Activated gamma-delta T cell treated with Interleukin-2 at 50 U/mL for 16 hours (primary cell): ENCODE data around the gene NPW.
A peak's percentile ranks its signal among the peaks of the same experiment; 100 is the strongest.

Experiments
- DNase-seq: peaks from one replicate; pipeline ENCODE4 v3.0.0-alpha.2; 2020

Gene NPW

DNA sequence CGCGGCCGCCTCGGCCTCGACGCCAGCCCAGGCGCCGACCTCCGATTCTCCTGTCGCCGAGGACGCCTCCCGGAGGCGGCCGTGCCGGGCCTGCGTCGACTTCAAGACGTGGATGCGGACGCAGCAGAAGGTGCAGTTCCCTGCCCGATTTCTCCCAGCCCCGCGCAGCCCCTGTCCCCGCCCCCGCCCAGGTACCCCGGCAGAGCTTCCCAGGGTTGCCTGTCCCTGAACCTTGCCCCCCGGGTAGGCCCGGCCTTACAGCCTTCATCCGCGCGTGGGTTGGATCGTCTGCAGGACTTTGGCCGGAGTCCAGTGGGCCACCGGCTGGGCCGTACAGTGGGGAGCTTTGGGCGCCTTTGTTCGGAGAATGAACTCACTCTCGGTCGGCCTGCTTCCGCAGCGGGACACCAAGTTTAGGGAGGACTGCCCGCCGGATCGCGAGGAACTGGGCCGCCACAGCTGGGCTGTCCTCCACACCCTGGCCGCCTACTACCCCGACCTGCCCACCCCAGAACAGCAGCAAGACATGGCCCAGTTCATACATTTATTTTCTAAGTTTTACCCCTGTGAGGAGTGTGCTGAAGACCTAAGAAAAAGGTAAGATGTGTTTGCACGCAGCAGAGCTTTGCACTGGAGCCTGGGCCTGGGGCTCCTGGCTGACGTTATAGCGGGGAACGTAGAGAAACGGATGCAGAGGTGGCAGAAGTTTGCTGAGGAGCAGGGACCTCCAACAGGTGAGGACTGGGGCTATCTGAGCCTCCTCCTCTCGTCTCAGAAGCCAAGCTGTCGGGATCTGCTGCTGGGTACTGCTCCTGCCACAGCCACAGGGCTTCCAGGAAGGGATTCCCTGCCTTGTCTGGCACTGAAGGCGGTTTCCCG, 35.0 kb upstream of the NPW start:
- no peak for DNase-seq

DNA sequence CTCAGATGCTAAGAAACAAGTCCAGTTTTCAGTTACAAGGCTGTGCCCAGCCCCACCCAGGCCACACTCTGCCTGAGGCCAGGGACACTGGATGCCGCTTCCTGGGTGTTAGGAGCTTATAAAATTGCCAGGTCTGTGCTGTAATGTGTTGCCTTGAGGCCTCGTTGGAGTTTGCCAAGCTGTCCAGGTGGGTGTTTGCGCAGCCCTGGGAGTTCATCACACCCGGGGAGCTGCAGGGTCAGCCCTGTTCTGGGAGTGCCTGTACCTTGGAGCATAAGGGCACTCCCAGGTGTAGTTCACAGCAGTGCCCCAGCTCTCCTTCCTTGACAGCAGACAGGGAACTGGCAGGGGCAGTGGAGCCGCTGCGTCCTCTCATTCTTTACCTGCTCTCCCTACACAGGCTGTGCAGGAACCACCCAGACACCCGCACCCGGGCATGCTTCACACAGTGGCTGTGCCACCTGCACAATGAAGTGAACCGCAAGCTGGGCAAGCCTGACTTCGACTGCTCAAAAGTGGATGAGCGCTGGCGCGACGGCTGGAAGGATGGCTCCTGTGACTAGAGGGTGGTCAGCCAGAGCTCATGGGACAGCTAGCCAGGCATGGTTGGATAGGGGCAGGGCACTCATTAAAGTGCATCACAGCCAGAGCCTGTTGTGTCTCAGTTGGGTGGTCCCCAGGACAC, 34.0 kb upstream of the NPW start:
- no peak for DNase-seq

DNA sequence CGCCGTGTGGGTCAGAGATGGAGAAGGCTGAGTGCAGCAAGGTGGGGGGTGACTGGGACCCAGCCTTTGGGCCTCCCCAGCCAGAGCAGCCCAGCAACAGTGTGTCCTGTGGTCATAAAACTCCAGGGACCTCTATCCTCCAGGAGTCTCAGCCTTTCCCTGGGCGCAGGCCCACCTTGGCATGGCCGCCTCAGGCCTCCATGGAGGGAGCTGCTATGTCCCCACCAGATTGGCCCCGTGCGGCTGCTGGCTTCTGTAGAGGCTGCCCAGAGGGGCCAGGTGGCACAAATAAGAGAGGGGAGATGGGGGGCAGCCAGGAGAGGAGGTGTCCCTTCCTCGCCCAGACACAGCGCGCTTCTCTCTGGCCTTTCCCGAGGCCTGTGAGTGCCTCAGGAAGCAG, 32.4 kb upstream of the NPW start:
- no peak for DNase-seq

DNA sequence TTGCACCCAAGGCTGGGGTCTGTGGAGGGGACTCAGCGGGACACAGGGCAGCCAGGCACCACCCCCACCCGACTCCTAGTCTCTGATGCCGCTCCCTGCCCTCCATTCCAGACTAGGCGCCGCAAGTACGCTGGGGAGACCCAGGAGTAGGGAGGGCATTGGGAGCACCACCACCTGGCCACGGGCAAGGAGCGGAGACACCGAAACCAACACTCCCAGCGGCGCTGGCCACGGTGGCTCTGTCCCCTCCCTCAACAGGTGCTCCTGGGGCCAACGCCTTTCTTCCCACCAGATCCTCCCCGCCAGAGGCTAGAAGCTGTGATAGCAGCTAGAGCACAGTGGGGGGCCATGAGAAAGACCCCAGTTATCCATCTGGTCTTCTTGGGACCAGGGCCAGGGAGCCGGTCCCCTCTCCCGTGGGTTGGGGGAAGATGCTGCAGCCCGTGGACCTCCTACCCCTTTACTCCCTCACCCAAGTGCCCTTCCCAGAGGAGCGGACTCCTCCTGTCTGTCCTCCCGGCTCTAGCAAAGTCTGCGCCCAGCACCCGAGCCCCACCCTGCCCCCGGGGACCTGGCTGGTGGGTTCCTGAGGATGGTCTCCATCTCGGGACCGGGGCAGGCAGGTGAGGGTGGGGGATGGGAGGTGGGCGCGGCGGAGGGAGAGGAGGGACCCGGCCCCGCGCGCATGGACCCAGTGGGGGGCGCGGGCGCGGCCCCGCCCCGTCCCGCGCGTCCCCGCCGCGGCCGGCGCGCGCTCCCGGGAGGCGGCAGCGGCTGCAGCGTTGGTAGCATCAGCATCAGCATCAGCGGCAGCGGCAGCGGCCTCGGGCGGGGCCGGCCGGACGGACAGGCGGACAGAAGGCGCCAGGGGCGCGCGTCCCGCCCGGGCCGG, 30.1 kb upstream of the NPW start, which contains the start of gene SYNGR3:
TSS of gene SYNGR3 (plus strand) at position 762 of the 892 bp plus-strand sequence. CDS start 133 bp downstream, outside the sequence.
- no peak for DNase-seq

DNA sequence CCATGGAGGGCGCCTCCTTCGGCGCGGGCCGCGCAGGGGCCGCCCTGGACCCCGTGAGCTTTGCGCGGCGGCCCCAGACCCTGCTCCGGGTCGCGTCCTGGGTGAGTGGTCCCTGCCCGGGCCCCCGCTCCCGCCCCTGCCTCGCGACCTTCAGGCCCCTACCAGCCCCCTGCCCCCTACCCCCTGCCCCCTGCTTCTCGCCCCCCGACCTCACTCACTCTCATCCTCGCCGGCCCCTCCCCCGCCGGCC, 29.6 kb upstream of the NPW start:
- DNase-seq = no peak

DNA sequence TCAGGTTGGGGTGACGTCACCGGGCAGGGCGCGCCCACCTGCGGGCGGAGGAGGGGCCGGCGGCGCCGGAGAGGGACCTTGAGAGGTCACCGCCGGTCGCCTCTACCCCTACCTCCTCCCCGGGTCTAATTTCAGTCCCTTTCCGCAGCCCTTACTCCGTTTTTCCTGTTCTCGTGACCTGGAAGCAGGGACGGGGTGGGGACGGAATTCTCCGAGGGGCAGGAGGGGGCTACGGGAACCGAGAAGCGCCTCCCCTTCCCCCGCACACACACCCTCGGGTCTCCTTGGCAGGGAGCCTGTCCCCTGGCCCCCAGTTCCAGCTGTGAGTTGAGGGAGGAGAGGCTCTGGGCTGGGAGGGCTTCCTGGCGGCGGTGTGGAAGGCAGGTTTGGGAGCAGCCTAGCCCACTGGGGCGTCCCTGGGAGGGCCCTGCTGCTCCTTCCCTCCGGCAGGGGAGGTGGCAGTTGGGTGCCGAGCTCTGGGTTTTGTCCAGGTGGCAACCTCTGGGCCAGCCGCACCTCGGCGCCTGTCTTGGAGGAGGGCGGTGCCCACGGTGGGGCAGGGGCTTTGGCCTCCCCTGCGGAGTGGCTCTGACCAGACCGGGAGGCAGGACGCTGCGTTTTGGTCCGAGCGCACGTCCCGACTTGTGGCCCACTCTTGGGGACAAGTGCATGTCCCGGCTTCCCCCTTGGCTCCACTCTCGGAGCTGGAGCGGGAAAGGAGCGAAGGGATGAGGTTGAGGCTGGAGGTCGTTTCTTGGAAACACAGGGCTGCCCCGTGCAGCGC, 29.0 kb upstream of the NPW start:
- no peak for DNase-seq

DNA sequence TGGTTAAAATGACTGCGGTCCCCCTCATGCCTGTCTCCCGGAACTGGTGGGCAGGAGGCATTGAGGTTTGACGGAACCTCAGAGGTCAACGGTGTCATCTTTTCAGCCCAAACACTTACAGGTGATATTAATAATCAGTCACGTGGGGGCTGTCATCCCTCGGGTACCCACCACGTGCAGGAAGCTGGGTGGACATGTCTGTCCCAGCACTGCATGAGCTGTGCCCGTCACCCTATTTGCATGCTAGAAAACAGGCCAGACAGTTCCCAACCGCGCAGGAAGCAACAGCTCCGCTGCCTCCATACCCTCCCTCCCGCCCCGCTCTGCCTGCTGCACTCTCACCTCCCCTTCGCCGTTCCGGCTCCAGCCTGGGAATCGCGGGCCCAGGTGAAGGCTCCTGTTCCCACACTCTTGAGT, 28.4 kb upstream of the NPW start:
- peak; percentile 44 for DNase-seq

DNA sequence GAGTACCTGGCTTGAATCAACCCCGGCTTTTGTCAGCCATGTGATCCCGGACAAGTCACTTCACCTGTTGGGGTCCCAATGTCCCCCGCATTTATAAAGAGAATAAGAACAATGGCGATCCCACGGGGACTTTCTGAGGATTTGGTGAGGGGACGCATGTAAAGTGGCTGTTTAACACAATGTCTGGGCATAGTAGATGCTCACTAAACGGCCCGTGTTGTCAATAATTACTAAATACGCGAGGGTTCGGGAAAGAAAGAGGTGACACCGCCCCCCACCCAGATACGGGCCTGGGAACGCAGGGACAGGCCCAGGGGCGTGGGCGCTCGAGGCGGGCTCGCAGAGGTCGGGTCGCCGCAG, 28.0 kb upstream of the NPW start:
- no peak for DNase-seq

DNA sequence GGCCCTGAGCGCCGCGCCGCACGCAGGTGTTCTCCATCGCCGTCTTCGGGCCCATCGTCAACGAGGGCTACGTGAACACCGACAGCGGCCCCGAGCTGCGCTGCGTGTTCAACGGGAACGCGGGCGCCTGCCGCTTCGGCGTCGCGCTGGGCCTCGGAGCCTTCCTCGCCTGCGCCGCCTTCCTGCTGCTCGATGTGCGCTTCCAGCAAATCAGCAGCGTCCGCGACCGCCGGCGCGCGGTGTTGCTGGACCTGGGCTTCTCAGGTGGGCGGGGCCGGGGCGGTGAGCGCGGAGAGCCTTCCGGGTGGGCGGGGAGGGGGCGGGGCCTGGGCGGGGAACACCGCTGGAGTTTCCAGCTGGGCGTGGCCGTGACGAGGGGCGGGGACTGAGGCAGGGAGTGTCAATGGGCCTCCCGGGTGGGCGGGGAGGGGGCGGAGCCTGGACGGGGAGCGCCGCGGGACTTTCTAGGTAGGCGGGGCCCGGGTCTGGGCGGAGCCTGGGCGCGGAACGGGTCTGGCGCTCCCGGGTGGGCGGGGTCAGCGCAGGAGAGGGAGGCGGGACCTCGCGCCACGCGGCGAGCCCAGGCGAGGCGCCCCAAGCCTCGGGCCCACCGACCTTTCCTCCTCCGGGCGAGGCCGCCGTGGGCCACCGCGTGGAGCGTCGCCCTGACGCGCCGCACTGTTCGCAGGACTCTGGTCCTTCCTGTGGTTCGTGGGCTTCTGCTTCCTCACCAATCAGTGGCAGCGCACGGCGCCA, 27.5 kb upstream of the NPW start:
- DNase-seq = peak; percentile 97

DNA sequence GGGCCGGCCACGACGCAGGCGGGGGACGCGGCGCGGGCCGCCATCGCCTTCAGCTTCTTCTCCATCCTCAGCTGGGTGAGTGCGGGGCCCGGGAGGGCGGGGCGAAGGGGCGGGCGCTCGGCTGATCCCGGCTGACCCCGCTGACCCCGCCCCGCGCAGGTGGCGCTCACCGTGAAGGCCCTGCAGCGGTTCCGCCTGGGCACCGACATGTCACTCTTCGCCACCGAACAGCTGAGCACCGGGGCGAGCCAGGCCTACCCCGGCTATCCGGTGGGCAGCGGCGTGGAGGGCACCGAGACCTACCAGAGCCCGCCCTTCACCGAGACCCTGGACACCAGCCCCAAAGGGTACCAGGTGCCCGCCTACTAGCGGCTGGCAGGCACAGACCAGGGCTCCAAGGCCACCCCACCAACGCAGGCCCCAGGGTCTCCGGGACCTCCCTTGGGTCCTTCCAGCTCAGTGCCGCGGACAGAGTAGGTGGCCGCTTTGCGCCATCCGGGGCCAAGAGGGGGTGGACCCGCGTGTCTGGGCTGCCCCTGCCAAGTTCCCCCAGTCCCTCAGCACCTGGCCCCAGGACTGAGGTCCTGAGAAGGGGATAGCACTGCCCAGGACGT, 26.8 kb upstream of the NPW start:
- DNase-seq = no peak

DNA sequence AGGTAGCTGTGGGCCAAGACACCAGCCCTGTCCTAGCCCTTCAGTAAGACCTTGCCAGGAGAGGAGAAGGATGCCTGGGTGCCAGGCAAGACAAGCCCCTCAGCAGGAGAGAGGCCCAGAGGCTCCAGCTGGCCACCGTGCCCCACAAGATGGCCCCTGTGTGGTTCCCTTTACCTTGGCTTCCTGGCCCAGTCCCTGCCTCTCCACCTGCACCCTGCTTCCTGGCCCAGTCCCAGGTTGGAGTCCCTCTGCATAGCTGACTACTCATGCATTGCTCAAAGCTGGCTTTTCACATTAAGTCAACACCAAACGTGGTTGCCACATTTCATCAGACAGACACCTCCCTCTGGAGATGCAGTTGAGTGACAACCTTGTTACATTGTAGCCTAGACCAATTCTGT, 25.9 kb upstream of the NPW start:
- DNase-seq = no peak

DNA sequence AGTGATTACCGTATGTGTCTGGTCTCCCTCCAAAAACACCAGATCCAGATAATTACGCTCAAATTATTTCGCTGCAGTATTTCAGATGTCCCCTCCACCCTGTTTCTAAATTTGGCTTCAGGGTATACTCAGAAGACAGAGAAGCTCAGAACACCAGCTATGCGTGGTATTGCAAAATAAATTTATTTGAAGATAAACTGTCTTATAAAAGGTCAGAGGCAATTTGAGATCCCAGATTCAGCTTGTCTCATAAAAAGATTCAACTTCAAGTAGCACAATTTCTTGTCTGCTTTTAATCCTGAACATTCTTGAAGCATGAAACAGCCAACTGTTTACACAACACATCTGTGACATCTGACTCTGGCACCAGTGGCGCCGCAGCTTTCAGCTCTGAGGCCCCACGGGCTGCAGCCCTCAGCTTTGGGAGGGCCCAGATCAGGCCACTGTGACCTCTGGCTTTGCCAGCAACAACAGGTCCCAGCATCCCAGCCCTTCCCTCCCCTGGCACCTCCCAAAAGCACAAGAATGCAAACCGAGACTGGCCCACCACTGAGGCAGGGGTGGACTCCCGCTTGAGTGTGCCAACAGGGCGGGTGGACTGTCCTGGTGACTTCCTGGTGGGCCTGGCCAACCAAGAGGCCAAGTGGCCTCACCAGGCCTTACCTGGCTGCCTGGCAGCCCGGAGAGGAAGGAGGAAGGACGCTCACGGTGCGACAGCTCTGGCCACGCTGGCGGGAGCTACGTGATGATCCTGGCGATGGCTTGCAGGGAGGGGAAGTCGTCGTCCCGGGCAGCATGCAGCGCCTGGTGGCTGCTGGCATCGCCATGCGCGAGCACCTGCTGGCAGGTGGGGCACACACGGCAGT, 21.9 kb upstream of the NPW start:
- DNase-seq = no peak

DNA sequence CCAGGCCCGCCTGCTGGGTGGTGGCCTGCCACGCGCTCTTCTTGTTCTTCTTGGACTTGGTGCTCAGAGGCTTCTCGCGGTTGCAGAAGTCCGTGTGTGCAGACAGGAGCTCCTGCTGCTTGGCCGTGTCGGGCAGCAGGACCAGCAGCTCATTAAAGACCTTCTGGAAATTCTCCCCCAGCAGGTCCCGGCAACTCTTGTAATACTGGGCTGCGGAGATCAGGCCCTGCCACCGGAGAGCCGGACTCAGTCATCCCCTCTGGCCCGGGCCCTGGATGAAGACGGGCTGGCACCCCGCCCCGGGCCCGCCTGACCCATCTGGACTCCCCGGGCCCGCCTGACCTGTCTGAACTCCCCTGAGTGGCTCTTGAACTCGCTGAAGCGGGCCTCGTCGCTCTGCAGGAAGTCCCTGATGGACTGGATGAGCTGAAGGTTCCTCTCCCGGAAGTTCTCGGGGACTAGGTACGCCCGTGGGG, 21.2 kb upstream of the NPW start:
- no peak for DNase-seq

DNA sequence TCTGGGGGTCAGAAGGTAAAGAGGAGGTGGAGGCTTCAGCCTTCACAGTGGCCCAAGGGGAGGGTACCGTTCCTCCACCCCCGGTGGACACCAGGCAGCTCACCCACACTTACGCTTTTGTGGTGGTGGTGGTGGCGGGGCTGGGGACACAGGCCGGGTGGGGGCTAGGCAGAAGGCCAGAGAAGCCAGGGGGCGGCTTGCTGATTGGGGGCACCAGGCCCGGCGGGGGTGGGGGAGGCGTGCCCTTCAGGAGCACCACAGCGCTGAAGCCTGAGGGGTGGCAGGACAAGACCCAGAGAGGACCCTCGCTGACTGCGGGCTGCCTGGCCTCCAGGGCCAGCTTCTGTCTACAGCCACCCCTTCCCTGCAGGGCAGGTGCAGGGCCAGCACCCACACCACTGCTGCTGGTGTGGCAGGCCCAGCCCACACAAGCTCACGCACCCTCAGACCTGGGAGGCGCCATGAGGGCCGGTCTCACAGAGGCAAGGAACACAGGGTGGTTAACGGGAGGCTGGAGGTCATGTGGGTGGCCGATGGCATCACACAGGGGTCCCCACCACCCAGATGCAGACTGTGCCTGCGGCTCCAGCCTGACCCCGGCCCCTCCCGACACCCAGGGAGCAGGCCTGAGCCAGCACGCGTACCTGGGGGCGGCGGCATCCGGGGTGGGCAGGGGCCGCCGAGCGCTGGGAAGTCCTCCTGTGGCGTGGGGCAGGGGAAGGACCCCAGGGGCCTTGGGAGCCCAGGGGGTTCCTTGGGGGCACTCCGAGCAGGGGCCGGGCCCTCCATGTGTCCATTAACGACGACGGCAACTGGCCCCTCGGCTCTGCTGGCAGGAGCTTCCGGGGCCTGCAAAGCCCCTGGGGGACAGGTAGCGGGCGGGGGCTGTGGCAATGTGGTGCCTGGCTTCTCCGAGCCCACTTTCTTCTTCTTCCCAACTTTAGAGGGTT, 20.5 kb upstream of the NPW start:
- DNase-seq = no peak

DNA sequence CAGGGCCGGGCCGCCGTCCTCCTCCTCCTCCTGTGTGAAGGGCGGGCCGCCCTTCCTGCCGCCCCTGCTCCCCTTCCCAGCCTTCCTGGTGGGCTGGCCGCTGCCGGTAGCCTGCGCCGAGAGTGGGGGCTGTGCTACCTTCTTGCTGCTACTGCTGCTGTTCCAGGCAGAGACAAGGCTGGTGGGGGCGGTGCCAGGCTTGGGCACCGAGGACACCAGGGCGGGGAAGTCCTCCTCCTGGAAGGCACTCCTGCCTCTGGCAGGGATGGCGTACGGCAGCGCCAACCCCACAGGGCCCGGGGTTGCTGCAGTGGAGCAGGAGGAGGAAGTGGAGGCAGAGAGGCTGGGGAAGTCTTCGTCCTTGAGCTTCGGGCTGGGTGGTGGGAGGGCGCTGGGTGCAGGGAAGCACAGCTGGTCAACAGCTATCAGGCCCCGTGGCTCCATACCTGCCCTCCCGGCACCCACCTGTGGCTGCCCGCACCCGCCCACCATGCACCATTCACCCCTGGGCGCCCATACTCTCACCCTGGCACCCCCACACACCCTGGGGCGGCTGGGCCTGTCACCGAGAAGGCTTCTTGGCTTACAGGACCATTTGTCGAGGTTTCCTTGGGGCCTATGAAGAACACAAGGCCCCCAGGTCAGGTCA, 19.6 kb upstream of the NPW start:
- no peak for DNase-seq

DNA sequence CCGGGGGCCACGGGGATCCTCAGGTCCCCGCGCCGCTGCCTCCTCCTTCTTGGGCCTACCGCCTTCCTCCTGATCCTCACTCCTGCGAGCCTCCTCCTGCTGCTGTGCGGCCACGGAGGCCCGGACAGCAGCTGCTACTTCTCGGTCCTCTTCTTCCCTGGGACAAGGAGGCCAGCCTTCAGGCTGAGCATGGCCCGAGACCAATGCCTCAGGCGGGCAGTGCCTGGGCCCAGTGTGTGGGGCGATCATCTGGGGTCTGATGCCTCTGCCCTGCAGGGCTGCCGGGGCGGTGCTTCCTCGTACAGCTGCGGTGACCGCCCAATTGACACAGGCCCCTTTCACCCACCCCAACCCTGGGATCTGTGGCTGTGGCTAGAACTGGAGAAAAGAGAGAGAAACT, 18.6 kb upstream of the NPW start:
- no peak for DNase-seq

DNA sequence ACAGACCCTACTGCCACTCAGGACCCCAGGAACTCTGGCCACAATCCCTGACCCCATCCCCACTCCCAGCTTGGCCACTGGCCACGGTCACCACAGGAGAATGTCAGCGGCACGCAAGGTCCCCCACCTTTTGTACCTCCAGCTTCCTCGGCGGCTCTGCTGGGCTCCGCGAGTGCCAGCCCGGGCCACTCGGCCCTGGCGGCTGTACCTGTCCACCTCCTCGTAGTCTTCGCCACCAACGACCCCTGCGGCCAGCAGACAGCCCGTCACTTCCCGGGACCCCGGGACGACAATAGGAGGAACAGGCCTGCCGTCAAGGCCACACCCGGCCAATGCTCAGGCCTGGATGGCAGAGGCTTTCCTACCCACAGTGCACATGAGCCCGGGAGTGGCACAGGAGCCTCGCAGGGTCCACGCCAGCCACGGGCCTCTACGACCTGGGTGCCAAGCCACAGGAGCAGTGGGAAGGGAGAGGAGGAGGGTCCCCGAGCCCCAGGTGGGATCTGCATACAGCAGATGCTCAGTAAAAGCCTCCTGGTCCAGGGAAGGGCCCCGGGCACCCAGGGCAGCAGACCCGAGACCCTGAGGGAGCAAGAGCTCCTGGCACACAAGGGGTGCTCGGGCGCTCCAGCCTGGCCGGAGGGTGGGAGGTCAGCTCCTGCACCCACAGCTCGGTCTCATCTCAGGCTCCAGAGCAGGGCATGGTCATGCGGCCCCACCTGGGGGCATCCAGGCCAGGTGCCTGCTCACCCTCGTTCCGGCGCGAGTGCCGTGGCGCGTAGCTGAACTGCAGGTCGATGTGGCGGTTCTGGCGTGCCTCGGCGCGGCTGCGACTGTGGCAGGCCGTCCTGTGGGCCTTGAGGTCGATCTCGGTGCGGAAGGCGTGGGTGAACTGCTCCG, 17.9 kb upstream of the NPW start:
- no peak for DNase-seq
